NCI-H82 (cell line): Measurements from ENCODE around the gene ARL5C.

Source experiments
- DNase-seq: peaks from one replicate; lab custom pipeline; 2025; lab: John Stamatoyannopoulos, UW

ARL5C gene

DNA sequence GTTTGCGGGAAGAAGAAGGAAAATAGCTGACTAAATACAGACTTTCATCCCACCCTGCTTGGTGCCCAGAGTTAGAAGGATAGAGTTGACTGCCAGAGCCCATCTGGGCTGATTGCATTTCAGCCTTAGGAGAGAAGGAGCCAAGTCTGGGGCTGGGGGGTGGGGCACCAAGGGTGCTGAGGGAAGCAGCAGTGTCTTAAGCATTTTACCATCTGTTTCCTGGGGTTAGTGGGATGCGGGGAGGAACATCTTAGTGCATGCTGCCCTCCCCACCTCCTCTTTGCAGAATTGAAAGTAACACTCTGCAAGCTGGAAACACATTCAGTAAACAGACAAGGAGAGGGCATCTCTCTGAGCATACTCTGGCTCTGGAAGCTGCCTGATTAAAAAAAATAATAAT lies 1.5 kb upstream of the ARL5C start:
- DNase-seq, result peak; percentile 98

GRCh38 chr17:39166437-39167335 lies 725 bp upstream of the ARL5C start:
- peak; percentile 73 for DNase-seq

GRCh38 chr17:39165178-39165840 lies 652 bp downstream of the ARL5C start:
- no peak for DNase-seq

DNA sequence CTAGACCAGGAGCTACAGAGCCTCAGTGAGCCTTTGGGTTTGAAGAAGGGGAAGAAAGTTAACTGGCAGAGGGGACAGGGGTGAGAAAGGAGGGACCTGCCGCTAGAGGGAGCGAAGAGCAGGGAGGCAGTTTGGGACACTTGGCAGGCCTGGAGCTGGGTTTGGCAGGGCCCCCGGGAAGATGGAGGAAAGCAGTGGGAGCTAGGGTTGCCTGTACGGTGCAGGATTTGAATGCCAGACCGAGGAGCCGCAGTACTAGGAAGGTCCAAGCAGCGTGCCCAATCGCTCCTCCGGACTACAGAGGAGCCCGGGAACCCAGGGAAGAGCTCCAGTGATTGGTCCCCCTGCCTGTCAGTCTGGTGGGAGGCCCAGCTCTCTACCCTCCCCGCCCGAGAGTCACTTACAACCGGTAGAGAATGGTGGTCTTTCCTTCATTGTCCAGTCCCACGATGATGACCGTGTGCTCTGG lies 1.3 kb downstream of the ARL5C start:
- peak; percentile 92 for DNase-seq

DNA sequence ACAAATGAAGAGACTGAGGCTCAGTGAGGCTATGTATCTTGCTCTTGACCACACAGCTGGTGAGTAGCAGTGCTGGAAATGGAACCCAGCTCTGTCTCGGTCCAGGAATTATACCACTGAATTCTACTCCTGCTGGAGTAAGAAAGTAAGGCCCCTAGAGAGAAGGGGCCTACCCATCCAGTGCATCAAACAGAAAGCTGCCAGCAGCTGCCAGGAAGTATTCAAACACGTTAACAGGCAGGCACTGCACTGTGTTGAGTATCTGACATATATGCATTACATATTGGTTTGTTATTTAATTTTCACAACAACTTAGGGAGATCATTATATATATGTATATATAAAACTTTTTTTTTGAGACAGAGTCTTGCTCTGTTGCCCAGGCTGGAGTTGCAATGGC lies 4.0 kb downstream of the ARL5C start:
- DNase-seq, result no peak

- DNase-seq, result no peak
Observed at GRCh38 chr17:39158623-39159022, 7.3 kb downstream of the ARL5C start.

GRCh38 chr17:39156491-39156890 lies 9.5 kb downstream of the ARL5C start:
- no peak for DNase-seq

- DNase-seq, result no peak
Observed at GRCh38 chr17:39155654-39156053, 10.3 kb downstream of the ARL5C start.

DNA sequence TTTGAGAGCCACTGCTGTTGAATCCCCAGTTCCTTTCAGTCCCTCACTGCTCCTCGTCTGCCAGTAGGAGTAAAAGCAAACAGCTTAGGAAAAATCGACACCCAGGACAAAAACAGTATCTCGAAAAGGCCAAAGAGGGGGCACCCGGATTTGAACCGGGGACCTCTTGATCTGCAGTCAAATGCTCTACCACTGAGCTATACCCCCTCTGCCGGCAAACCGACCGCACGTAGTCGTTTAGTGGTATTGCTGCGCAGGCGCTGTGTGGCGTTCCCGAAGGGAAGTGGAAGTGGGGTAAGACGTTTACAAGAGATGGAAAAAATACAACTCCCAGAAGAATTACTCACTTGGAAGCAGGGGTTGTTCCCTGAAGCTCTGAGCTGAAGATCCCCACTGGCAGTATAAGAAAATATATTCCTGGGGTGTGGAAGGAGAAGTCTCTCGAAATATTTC lies 12.3 kb downstream of the ARL5C start:
- DNase-seq, result peak; percentile 93

DNA sequence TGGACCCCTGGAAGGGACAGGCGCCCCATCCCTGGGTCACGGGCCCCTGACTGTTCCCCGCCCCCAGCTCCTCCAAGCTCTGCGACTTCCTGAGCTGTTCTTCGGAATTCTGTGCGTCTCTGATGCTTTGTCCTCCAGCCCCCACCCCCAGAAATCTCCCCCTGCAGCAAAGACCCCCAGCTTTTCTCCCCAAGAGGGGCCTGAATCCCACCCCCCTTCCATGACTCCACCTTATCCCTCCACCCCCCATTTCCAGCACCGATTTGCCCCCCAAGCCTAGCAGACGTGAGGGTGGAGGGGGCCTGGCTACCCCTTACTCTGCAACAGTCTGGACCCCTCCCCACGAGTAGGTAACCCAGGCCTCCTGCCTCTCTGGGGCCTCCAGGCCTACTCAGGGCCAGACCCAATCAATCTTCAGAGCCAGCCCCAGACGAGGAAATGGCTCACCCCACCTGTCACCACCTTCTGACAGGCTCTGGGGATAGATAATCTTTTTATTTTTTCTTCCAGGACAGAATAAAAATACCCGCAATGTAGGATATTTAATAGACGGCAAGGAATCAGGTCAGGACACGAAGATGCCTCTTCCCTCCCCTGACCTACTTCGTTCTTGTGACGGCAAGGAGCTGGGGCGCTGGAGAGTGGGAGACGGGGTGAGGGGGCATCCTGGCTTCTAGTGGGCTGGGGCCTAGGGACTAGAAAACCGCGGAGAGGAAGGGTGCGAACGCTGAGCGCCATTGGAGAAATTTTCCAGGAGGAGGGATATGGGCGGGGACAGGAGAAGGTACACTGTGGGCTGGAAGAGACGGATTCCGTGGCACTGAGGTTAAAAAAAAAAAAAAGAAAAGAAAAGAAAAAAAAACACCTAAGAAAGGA lies 13.8 kb downstream of the ARL5C start:
- DNase-seq, result peak; percentile 88

- DNase-seq, result no peak
Observed at GRCh38 chr17:39151150-39151942, 14.6 kb downstream of the ARL5C start, which contains the start of gene PLXDC1. Gene PLXDC1 (minus strand): TSS chr17:39151637. CDS start chr17:39151437, 200 bp downstream.

- DNase-seq, result no peak
Observed at GRCh38 chr17:39150795-39151149, 15.2 kb downstream of the ARL5C start.

- no peak for DNase-seq
Observed at GRCh38 chr17:39150104-39150634, 15.8 kb downstream of the ARL5C start.

- DNase-seq, result peak; percentile 34
Observed at GRCh38 chr17:39147221-39148185, 18.5 kb downstream of the ARL5C start.

DNA sequence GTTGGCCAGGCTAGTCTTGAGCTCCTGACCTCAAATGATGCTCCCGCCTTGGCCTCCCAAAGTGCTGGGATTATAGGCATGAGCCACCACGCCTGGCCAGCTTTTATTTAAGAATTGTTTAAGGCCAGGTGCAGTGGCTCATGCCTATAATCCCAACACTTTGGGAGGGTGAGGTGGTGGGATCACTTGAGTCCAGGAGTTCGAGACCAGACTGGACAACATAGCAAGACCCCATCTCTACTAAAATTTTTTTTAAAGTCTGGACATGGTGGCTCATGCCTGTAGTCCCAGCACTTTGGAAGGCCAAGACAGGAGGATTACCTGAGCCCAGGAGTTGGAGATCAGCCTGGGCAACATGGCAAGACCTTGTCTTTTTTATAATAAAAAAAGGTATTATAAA lies 19.7 kb downstream of the ARL5C start:
- DNase-seq, result no peak

DNA sequence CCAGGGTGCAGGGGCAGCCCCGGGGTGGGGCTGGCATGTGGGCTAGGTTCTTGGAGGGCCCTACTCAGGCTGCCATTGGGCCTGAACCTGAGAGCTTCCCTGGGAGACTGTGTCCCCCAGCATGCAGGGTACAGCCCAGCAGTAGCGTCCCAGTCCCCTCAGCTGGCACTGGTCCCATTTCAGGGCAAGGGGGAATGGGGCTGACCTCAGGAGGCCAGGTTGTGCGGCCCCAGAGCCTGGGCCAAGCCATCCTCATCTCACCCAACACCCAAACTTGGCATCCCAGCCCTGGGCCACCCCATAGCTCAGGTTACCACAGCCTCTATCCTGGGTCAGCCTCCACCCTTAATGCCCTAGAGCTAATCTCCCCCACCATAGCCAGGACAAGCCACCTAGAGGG lies 20.8 kb downstream of the ARL5C start:
- no peak for DNase-seq

DNA sequence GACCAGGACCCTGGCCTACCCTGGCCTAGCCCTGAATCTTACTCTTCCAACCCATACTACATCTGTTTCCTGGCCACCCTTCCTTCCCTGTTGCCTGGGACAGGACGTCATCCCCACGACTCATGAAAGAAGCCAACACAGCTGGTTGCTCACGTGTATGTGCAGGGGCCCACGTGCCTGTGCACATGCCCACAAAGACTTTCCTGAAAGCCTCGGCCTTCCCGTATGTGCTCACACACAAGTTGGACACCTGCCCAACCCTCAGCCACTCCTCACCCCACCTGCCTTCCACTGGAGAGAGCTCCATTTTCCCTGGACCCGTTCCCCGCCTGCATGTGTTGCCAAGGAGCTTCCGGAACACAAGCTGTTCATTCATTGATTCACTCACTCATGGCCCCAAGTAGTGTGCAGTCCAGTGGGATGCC lies 21.5 kb downstream of the ARL5C start:
- DNase-seq, result no peak

GRCh38 chr17:39143552-39144093 lies 22.3 kb downstream of the ARL5C start:
- DNase-seq, result peak; percentile 67

GRCh38 chr17:39141915-39142664 lies 23.9 kb downstream of the ARL5C start:
- no peak for DNase-seq
